HEK293 (cell line): Measurements from ENCODE around the gene CETN3.

Source experiments
- CTCF ChIA-PET: fragments of 350-600 bp; formaldehyde crosslinking; extraction: SDS; loops from one replicate; lab custom pipeline; 2021; ENCODE audit warnings: antibody characterized with exemption; lab: Yijun Ruan, JAX
- POLR2A ChIA-PET: fragments of 300-600 bp; formaldehyde crosslinking; extraction: SDS; loops from one replicate; lab custom pipeline; 2020; ENCODE audit warnings: antibody characterized with exemption, inconsistent platforms; lab: Yijun Ruan, JAX
- H3K27ac ChIP-seq: fragments of 200-500 bp; sonication (Bioruptor generic); 2 replicates; pipeline ENCODE4 v1.5.1; 2014; ENCODE audit warnings: low read depth, low read length, control low read depth, inconsistent platforms; ENCODE audit errors: extremely low read depth
- H3K36me3 ChIP-seq, 2 experiments: fragments of 200-500 bp in 1 of 2; sonication (Bioruptor generic) in 1 of 2; 1 replicate in 1 of 2; 2 replicates in 1 of 2; pipeline ENCODE4 v1.5.1; 2014 to 2017; ENCODE audit warnings: inconsistent platforms in 2 of 2, low read length in 2 of 2; ENCODE audit not compliant: control insufficient read depth in 2 of 2, insufficient read depth in 1 of 2
- H3K4me1 ChIP-seq: fragments of 200-500 bp; sonication (Bioruptor generic); 2 replicates; pipeline ENCODE4 v1.5.1; 2014; ENCODE audit warnings: mild to moderate bottlenecking, low read length, inconsistent platforms; ENCODE audit not compliant: control insufficient read depth, insufficient read depth
- H3K4me3 ChIP-seq: 2 replicates; pipeline ENCODE4 v1.5.1; 2011; ENCODE audit warnings: low read depth, mild to moderate bottlenecking, control low read depth, low read length, moderate library complexity
- H3K9me3 ChIP-seq: fragments of 200-500 bp; sonication (Bioruptor generic); 2 replicates; pipeline ENCODE4 v1.5.1; 2014; ENCODE audit warnings: low read depth, low read length, inconsistent platforms; ENCODE audit not compliant: control insufficient read depth, insufficient read depth
- BCL11A ChIP-seq: fragments of 450-650 bp; formaldehyde crosslinking; IDR thresholded peaks from 2 replicates; pipeline ENCODE4 v1.5.1; 2016; ENCODE audit warnings: low read depth, missing biosample characterization, missing genetic modification characterization
- BCL6B ChIP-seq: fragments of 450-650 bp; formaldehyde crosslinking; IDR thresholded peaks from 2 replicates; pipeline ENCODE4 v1.5.1; 2017; ENCODE audit warnings: missing biosample characterization, missing genetic modification characterization
- GLI4 ChIP-seq: fragments of 450-650 bp; formaldehyde crosslinking; IDR thresholded peaks from 2 replicates; pipeline ENCODE4 v1.5.1; 2016; ENCODE audit warnings: missing biosample characterization, missing genetic modification characterization
- GLIS2 ChIP-seq: fragments of 450-650 bp; formaldehyde crosslinking; IDR thresholded peaks from 2 replicates; pipeline ENCODE4 v1.5.1; 2016; ENCODE audit warnings: missing biosample characterization, missing genetic modification characterization
- KLF8 ChIP-seq: fragments of 450-650 bp; formaldehyde crosslinking; IDR thresholded peaks from 2 replicates; pipeline ENCODE4 v1.5.1; 2016; ENCODE audit warnings: missing biosample characterization, missing genetic modification characterization
- PRDM2 ChIP-seq: fragments of 450-650 bp; formaldehyde crosslinking; IDR thresholded peaks from 2 replicates; pipeline ENCODE4 v1.5.1; 2016; ENCODE audit warnings: missing biosample characterization, missing genetic modification characterization, borderline replicate concordance
- ZBTB20 ChIP-seq: fragments of 450-650 bp; formaldehyde crosslinking; IDR thresholded peaks from 2 replicates; pipeline ENCODE4 v1.5.1; 2016; ENCODE audit warnings: missing biosample characterization, missing genetic modification characterization
- ZBTB21 ChIP-seq: fragments of 450-650 bp; formaldehyde crosslinking; IDR thresholded peaks from 2 replicates; pipeline ENCODE4 v1.5.1; 2017; ENCODE audit warnings: missing biosample characterization, missing genetic modification characterization
- ZFP37 ChIP-seq: fragments of 450-650 bp; formaldehyde crosslinking; IDR thresholded peaks from 2 replicates; pipeline ENCODE4 v1.5.1; 2016; ENCODE audit warnings: missing biosample characterization, missing genetic modification characterization
- ZFP69B ChIP-seq: fragments of 450-650 bp; formaldehyde crosslinking; IDR thresholded peaks from 2 replicates; pipeline ENCODE4 v1.5.1; 2016; ENCODE audit warnings: missing biosample characterization, missing genetic modification characterization
- ZNF157 ChIP-seq: fragments of 450-650 bp; formaldehyde crosslinking; IDR thresholded peaks from 2 replicates; pipeline ENCODE4 v1.5.1; 2016; ENCODE audit warnings: missing biosample characterization, missing genetic modification characterization
- ZNF324 ChIP-seq: fragments of 450-650 bp; formaldehyde crosslinking; IDR thresholded peaks from 2 replicates; pipeline ENCODE4 v1.5.1; 2016; ENCODE audit warnings: missing biosample characterization, missing genetic modification characterization
- ZNF335 ChIP-seq: fragments of 450-650 bp; formaldehyde crosslinking; conservative IDR thresholded peaks from 2 replicates; pipeline ENCODE4 v1.5.1; 2016; ENCODE audit warnings: missing biosample characterization, missing genetic modification characterization
- ZNF366 ChIP-seq: fragments of 450-650 bp; formaldehyde crosslinking; conservative IDR thresholded peaks from 2 replicates; pipeline ENCODE4 v1.5.1; 2016; ENCODE audit warnings: missing biosample characterization, missing genetic modification characterization
- ZNF426 ChIP-seq: fragments of 450-650 bp; formaldehyde crosslinking; IDR thresholded peaks from 2 replicates; pipeline ENCODE4 v1.5.1; 2017; ENCODE audit warnings: missing biosample characterization, missing genetic modification characterization, mild to moderate bottlenecking, inconsistent platforms, moderate library complexity
- ZNF501 ChIP-seq: fragments of 450-650 bp; formaldehyde crosslinking; IDR thresholded peaks from 2 replicates; pipeline ENCODE4 v1.5.1; 2016; ENCODE audit warnings: missing biosample characterization, missing genetic modification characterization
- ZNF549 ChIP-seq: fragments of 450-650 bp; IDR thresholded peaks from 2 replicates; pipeline ENCODE4 v1.5.1; 2018; ENCODE audit warnings: missing biosample characterization, missing genetic modification characterization, mild to moderate bottlenecking, inconsistent platforms, moderate library complexity
- ZNF600 ChIP-seq: fragments of 450-650 bp; formaldehyde crosslinking; IDR thresholded peaks from 2 replicates; pipeline ENCODE4 v1.5.1; 2016; ENCODE audit warnings: missing biosample characterization, missing genetic modification characterization
- ZNF654 ChIP-seq: fragments of 450-650 bp; formaldehyde crosslinking; IDR thresholded peaks from 2 replicates; pipeline ENCODE4 v1.5.1; 2016; ENCODE audit warnings: low read depth, missing biosample characterization, missing genetic modification characterization
- ZNF664 ChIP-seq: fragments of 450-650 bp; formaldehyde crosslinking; IDR thresholded peaks from 2 replicates; pipeline ENCODE4 v1.5.1; 2016; ENCODE audit warnings: missing biosample characterization, missing genetic modification characterization
- ZNF707 ChIP-seq: fragments of 450-650 bp; formaldehyde crosslinking; IDR thresholded peaks from 2 replicates; pipeline ENCODE4 v1.5.1; 2016; ENCODE audit warnings: missing biosample characterization, missing genetic modification characterization
- ZNF76 ChIP-seq: fragments of 450-650 bp; formaldehyde crosslinking; IDR thresholded peaks from 2 replicates; pipeline ENCODE4; 2016; ENCODE audit warnings: low read depth, missing biosample characterization, missing genetic modification characterization, borderline replicate concordance
- ZNF785 ChIP-seq: fragments of 450-650 bp; formaldehyde crosslinking; IDR thresholded peaks from 2 replicates; pipeline ENCODE4 v1.5.1; 2016; ENCODE audit warnings: missing biosample characterization, missing genetic modification characterization
- ZSCAN30 ChIP-seq: fragments of 450-650 bp; IDR thresholded peaks from 2 replicates; pipeline ENCODE4 v1.5.1; 2018; ENCODE audit warnings: missing biosample characterization, mild to moderate bottlenecking, missing genetic modification characterization, moderate library complexity
- TF ChIP-seq, protein P1 (sequence below): fragments of 450-650 bp; formaldehyde crosslinking; IDR thresholded peaks from 2 replicates; pipeline ENCODE4 v1.5.1; 2016; ENCODE audit warnings: missing biosample characterization, missing genetic modification characterization

Gene CETN3

GRCh38 chr5:90410178-90410762 lies 714 bp upstream of the CETN3 start (continued):
- no peak for TF ChIP-seq PRDM2 (tag by site-specific recombination)
- TF ChIP-seq ZNF785 (tag by site-specific recombination), result no peak
- TF ChIP-seq KLF8 (tag by site-specific recombination), result 0 out of 2 replicates have a peak, but pooled peaks have one; percentile 25
- peak; percentile 70 for TF ChIP-seq ZNF501
- no peak for TF ChIP-seq ZNF664 (tag by site-specific recombination)
- no peak for TF ChIP-seq ZNF335 (tag by site-specific recombination)
- TF ChIP-seq ZNF654 (tag by site-specific recombination), result no peak

GRCh38 chr5:90408571-90409317 lies 812 bp downstream of the CETN3 start:
- POLR2A ChIA-PET, result interaction anchor here (1.2 to 3.1 kb wide), 5 partner anchors 9 to 138 kb away, joined by 3 to 18 read pairs (median 15); partner anchors contain the start of genes MBLAC2 and POLR3G
- peaks cover 13 to 26% of the 10 kb centered on the region in 2 experiments; a peak in 2 of 3 replicates for H3K36me3 ChIP-seq
- no peaks in the 10 kb centered on the region for H3K9me3 ChIP-seq
- H3K4me1 ChIP-seq, result peaks cover 10% of the 10 kb centered on the region; the same call in 1 of the 2 replicates
- peak overlapping the region; percentile 89 for H3K4me3 ChIP-seq
- CTCF ChIA-PET, result interaction anchor here (0.8 to 0.9 kb wide), 2 partner anchors 13 to 374 kb away, joined by 3 to 5 read pairs; no protein-coding TSS in a partner anchor
- peak overlapping the region; percentile 92 for H3K27ac ChIP-seq
- TF ChIP-seq GLI4 (tag by site-specific recombination), result no peak
- TF ChIP-seq ZNF366 (tag by site-specific recombination), result peak; percentile 93
- TF ChIP-seq ZBTB21 (tag by site-specific recombination), result no peak
- peak; percentile 88 for TF ChIP-seq ZFP69B (tag by site-specific recombination)
- no peak; the same call in none of the 2 replicates for TF ChIP-seq ZNF324 (tag by site-specific recombination)
- 0 out of 2 replicates have a peak, but pooled peaks have one; percentile 11 for TF ChIP-seq ZNF76
- TF ChIP-seq, protein P1, sequence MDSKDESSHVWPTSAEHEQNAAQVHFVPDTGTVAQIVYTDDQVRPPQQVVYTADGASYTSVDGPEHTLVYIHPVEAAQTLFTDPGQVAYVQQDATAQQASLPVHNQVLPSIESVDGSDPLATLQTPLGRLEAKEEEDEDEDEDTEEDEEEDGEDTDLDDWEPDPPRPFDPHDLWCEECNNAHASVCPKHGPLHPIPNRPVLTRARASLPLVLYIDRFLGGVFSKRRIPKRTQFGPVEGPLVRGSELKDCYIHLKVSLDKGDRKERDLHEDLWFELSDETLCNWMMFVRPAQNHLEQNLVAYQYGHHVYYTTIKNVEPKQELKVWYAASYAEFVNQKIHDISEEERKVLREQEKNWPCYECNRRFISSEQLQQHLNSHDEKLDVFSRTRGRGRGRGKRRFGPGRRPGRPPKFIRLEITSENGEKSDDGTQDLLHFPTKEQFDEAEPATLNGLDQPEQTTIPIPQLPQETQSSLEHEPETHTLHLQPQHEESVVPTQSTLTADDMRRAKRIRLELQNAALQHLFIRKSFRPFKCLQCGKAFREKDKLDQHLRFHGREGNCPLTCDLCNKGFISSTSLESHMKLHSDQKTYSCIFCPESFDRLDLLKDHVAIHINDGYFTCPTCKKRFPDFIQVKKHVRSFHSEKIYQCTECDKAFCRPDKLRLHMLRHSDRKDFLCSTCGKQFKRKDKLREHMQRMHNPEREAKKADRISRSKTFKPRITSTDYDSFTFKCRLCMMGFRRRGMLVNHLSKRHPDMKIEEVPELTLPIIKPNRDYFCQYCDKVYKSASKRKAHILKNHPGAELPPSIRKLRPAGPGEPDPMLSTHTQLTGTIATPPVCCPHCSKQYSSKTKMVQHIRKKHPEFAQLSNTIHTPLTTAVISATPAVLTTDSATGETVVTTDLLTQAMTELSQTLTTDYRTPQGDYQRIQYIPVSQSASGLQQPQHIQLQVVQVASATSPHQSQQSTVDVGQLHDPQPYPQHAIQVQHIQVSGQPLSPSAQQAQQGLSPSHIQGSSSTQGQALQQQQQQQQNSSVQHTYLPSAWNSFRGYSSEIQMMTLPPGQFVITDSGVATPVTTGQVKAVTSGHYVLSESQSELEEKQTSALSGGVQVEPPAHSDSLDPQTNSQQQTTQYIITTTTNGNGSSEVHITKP (tag by site-specific recombination), result peak; percentile 77; the same call in 1 of the 2 replicates
- TF ChIP-seq BCL6B (tag by site-specific recombination), result no peak
- no peak for TF ChIP-seq ZNF157 (tag by site-specific recombination)
- TF ChIP-seq ZNF707, result no peak
- TF ChIP-seq ZNF426 (tag by site-specific recombination), result no peak
- no peak for TF ChIP-seq ZNF549 (tag by site-specific recombination)
- no peak for TF ChIP-seq GLIS2 (tag by site-specific recombination)
- 0 out of 2 replicates have a peak, but pooled peaks have one; percentile 76 for TF ChIP-seq ZBTB20
- TF ChIP-seq ZFP37 (tag by site-specific recombination), result no peak
- no peak for TF ChIP-seq ZSCAN30 (tag by site-specific recombination)
- peak; percentile 24; the same call in 1 of the 2 replicates for TF ChIP-seq BCL11A
- TF ChIP-seq ZNF600 (tag by site-specific recombination), result peak; percentile 46
